Astrocyte of the spinal cord (primary cell): ENCODE results near the gene KRABD2.

Source experiments
- DNase-seq: peaks from one replicate; pipeline ENCODE4 v3.0.0; 2011; ENCODE audit warnings: low read depth, low spot score
- H3K4me3 ChIP-seq: 2 replicates; pipeline ENCODE4 v1.5.1; 2011; ENCODE audit warnings: low read depth, mild to moderate bottlenecking, low read length, moderate library complexity
- in situ Hi-C: cut with HindIII; loops from 2 replicates; pipeline ENCODE4 v1.10.0; 2017; ENCODE audit warnings: low sequenced_read_pairs
- TF ChIP-seq, protein P1 (sequence below): IDR thresholded peaks from 2 replicates; pipeline ENCODE4 v1.5.1; 2012; ENCODE audit warnings: low read depth, mild to moderate bottlenecking, low read length, inconsistent platforms

KRABD2 gene

DNA sequence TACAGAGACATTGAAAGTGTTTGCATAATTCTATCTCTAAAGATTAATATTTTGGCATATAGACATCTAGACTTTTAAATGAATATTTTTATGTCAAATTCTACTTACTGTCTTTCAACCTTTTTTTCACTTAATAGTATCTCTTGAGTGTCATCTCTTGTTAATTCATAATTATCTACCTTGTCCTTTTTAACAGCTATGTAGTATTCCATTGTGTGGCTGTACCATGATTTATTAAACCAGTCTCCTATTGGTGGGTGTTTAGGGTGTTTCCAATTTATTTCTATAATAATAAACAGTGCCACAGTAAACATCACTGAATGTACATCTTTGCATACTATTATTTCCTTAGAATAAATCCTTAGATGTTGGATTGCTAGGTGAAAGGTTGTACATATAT is 37.4 kb upstream of the KRABD2 start:
- TF ChIP-seq, protein P1, sequence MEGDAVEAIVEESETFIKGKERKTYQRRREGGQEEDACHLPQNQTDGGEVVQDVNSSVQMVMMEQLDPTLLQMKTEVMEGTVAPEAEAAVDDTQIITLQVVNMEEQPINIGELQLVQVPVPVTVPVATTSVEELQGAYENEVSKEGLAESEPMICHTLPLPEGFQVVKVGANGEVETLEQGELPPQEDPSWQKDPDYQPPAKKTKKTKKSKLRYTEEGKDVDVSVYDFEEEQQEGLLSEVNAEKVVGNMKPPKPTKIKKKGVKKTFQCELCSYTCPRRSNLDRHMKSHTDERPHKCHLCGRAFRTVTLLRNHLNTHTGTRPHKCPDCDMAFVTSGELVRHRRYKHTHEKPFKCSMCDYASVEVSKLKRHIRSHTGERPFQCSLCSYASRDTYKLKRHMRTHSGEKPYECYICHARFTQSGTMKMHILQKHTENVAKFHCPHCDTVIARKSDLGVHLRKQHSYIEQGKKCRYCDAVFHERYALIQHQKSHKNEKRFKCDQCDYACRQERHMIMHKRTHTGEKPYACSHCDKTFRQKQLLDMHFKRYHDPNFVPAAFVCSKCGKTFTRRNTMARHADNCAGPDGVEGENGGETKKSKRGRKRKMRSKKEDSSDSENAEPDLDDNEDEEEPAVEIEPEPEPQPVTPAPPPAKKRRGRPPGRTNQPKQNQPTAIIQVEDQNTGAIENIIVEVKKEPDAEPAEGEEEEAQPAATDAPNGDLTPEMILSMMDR: no peak
- DNase-seq: no peak
- H3K4me3 ChIP-seq: no peak overlapping the region
- in situ Hi-C loops: no loop called here

DNA sequence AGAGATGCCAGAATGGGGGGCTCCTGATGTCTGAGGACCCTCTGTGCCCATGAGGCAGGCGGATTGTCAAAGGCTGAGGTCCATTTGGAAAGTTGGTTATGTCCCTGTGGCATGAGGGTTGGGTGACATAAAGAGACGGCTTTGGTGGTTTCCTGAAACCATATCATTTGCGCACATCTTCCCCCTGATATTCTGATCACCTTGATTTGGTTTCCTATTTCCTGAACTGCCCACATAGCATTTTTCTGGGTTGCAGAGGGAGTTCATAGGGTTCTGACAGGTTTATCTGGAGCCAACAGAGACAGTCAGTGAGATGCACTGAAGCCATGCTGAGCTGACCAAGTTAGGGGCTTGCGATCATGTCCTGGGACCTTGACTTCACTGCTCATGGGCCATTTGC is 36.8 kb upstream of the KRABD2 start:
- no peak overlapping the region for H3K4me3 ChIP-seq
- no peak for DNase-seq
- in situ Hi-C loops: no loop called here
- TF ChIP-seq, protein P1: no peak

DNA sequence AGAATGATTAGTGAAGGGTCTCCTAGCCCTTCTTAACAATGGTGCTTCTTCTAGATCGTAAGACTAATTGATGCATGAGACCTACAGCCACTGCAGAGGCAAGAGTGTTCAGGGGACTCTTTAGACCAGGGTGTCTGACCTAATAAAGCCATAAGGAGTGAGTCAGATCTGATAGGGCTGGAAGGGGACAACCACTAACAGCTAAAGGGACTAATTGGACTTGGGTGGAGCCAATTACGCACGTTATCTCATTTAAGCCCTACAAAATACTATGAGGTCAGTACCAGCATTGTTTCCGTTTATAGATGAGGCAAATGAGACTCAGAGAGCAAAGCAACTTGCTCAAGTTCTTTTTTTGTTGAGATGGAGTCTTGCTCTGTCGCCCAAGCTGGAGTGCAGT is 35.6 kb upstream of the KRABD2 start:
- in situ Hi-C loops: no loop called here
- TF ChIP-seq, protein P1: no peak
- no peak for DNase-seq
- no peak overlapping the region for H3K4me3 ChIP-seq

DNA sequence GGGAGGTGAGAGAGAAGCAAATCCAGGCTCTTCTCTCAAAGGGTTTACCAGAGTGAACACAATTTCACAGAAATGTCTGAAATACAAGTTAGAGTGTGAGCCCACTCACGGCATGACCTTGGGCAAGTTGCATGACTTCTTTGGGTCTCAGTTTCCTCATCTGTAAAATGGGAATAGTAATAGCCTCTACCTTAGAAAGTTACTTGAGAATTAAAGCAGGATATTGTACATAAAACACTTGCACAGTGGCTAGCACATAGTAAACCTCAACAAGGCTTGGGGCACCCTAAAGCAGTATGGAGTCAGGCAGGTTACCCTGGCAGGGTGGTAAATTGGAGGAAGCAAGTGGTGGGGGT is 34.4 kb upstream of the KRABD2 start:
- no peak for DNase-seq
- no peak overlapping the region for H3K4me3 ChIP-seq
- in situ Hi-C loops: no loop called here
- TF ChIP-seq, protein P1: no peak

DNA sequence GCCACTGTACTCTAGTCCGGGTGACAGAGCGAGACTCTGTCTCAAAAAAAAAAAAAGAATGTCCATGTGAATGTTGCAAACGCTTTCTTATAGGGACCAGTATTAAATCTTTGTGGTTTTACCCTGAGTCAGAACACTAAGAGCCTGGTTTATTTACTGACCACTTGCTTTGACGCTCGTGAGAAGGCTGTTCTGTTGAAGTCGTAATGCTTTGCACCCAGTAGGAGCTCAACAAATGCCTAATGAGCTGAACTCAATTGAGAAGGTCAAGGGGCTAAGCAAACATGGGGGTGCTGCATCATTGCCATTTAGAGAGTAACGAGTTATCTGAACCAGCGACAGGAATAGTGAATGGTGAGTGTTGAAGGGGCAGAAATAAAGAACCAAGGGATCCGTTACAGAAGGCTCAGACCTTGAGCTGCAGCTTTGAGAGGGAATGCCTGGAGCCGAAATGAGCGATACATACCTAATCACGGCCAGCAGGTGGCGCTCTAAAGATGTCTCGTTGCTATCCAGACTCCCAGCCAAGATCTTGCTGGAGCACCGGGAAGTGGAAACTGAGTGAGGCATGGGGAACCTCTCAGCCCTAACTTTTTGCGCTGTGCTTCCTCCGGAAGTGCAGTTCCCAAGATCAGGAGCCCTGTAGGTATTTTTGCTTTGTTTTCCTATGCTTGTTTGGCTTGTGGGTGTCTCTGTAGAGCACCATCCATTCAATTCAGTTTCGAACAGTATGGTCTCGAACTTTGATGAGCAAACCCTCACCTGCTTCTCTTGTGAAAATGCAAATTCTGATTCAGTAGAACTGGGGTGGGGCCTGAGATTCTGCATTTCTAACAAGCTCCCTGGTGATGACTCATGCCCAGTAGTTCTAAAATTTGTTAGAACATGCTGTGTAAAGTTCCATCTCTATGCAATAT is 33.7 kb upstream of the KRABD2 start:
- in situ Hi-C loops: no loop called here
- peak; percentile 82 for DNase-seq
- TF ChIP-seq, protein P1: peak; percentile 78
- H3K4me3 ChIP-seq: no peak overlapping the region

DNA sequence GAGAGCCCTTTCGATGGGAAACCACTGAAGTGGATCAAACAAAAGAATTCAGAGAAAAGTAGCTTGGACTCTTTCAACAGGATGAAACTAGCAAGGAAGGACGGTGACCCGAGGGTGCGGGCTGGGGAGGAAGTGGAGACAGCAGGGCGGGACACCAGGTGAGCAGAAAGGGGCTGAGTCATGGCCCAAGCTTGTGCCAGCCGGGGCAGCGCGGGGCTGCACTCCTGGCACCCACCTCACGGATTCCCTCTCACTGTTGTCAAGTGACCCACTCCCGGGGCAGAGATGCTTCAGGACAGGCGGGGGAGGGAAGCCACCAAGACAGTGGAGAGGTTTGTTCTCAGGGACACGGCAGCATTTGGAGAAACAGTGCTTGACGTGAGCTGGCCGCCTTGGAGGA is 31.9 kb upstream of the KRABD2 start:
- TF ChIP-seq, protein P1: no peak
- DNase-seq: no peak
- H3K4me3 ChIP-seq: no peak overlapping the region
- in situ Hi-C loops: no loop called here
